ENCODE measurements around the gene RAB11FIP4. TPM values are rescaled to one million over a fixed set of nuclear protein-coding genes. Genes with fewer than 3 reads are reported as not detected.

RAB11FIP4 gene
- total RNA-seq, 1 experiment from 2014 or later, result 2.8 TPM

DNA sequence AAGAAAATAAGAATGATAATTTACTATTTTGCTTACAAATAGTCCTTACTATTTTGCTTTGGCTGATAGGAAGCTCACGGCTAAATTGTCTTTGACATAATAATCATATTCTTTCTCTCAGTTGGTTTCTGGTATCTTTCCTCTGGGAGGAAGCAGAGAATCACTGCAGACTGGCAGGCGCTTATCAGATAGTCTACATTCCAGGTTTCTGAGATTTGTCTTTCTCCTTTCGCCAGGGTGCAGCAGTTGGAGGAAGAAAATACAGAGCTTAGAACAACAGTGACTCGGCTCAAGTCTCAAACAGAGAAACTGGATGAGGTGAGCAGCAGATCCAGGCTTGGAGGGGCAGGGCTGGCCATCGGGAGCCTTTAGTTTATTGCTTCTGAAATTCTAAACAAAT is 136.1 kb downstream of the RAB11FIP4 start:
- H3K36me3 Mint-ChIP-seq (ENCODE audit: insufficient read depth, unreplicated experiment), result peaks cover 9% of the 10 kb centered on the region
- H3K4me3 Mint-ChIP-seq (ENCODE audit: unreplicated experiment), result no peak overlapping the region
- no peak for TF ChIP-seq CTCF (IDR thresholded peaks at IDR 0.05; ENCODE audit: unreplicated experiment)
- DNase-seq (ENCODE audit: unreplicated experiment), result no peak
- no peaks in the 10 kb centered on the region for H3K27me3 Mint-ChIP-seq (ENCODE audit: insufficient read depth, unreplicated experiment)
- no peak overlapping the region for H3K27ac Mint-ChIP-seq (ENCODE audit: low read depth, unreplicated experiment)
- ChIA-PET POLR2A (no interaction called here), CTCF (interaction anchor here (0.6 to 4.3 kb wide), 9 partner anchors 7 to 314 kb away, joined by 3 to 21 read pairs (median 4); no protein-coding TSS in a partner anchor)
- no peaks in the 10 kb centered on the region for H3K4me1 Mint-ChIP-seq (ENCODE audit: insufficient read depth, unreplicated experiment)
- intact Hi-C loops (cut with micrococcal nuclease), result no loop called here
- BruUV-seq (replicated peaks), result no TSS peak
- no peaks in the 10 kb centered on the region for H3K9me3 Mint-ChIP-seq (ENCODE audit: unreplicated experiment)

DNA sequence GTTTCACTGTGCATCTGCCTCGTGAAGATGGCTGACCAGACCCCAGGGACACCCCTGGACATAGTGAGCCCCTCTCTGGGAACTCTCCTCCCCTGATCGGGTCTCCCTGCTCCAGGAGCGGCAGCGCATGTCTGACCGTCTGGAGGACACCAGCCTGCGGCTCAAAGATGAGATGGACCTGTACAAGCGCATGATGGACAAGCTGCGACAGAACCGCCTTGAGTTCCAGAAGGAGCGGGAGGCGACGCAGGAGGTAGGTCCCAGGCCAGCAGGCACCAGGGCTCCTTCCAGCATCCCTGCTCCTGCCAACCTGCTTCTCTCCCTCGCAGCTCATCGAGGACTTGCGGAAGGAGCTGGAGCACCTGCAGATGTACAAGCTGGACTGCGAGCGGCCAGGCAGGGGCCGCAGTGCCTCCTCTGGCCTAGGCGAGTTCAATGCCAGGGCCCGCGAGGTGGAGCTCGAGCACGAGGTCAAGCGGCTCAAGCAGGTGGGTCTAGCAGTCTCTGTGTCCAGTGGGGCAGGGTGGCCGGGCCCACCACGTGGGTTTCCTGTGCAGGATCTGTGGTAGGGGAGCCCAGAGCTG is 136.9 kb downstream of the RAB11FIP4 start:
- no peak for TF ChIP-seq CTCF (IDR thresholded peaks at IDR 0.05; ENCODE audit: unreplicated experiment)
- Mint-ChIP-seq H3K9me3 (ENCODE audit: unreplicated experiment) (no peaks in the 10 kb centered on the region), H3K4me3 (ENCODE audit: unreplicated experiment) (no peak overlapping the region), H3K4me1 (ENCODE audit: insufficient read depth, unreplicated experiment) (peaks cover 8% of the 10 kb centered on the region), H3K27ac (ENCODE audit: low read depth, unreplicated experiment) (no peak overlapping the region), H3K36me3 (ENCODE audit: insufficient read depth, unreplicated experiment) (peaks cover 7% of the 10 kb centered on the region), H3K27me3 (ENCODE audit: insufficient read depth, unreplicated experiment) (no peaks in the 10 kb centered on the region)
- BruUV-seq (replicated peaks), result no TSS peak
- no peak for DNase-seq (ENCODE audit: unreplicated experiment)
- ChIA-PET CTCF (interaction anchor here (0.8 to 3.4 kb wide), 4 partner anchors 39 to 313 kb away, joined by 3 to 20 read pairs (median 8); no protein-coding TSS in a partner anchor), POLR2A (no interaction called here)
- intact Hi-C loops (cut with micrococcal nuclease), result no loop called here

DNA sequence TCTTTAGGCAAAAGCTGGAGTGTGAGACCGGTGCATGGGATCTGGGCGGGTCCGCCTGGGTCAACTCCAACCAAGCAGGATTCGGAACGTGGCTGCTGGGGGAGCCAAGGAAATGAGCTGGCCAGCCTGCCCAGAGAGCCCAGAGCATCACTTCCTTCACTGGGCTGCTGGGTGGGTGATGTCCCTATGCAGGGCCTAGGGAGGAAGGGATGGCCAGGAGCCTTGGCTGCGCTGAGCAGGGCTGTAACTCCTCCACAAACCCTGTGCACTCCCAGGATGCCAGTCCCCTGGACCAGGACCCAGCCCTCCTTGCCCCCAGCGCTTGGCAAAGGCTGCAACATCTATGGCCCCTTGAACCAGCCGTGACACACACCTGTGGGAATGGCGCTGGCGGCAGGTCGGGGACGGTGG is 138.4 kb downstream of the RAB11FIP4 start:
- Mint-ChIP-seq H3K9me3 (ENCODE audit: unreplicated experiment) (no peaks in the 10 kb centered on the region), H3K4me3 (ENCODE audit: unreplicated experiment) (no peak overlapping the region), H3K27ac (ENCODE audit: low read depth, unreplicated experiment) (no peak overlapping the region), H3K4me1 (ENCODE audit: insufficient read depth, unreplicated experiment) (peaks cover 10% of the 10 kb centered on the region), H3K27me3 (ENCODE audit: insufficient read depth, unreplicated experiment) (no peaks in the 10 kb centered on the region), H3K36me3 (ENCODE audit: insufficient read depth, unreplicated experiment) (no peaks in the 10 kb centered on the region)
- DNase-seq (ENCODE audit: unreplicated experiment), result no peak
- no TSS peak for BruUV-seq (replicated peaks)
- intact Hi-C loops (cut with micrococcal nuclease), result no loop called here
- TF ChIP-seq CTCF (IDR thresholded peaks at IDR 0.05; ENCODE audit: unreplicated experiment), result no peak
- ChIA-PET POLR2A (no interaction called here), CTCF (interaction anchor here (1.1 to 3.4 kb wide), 3 partner anchors 19 to 312 kb away, joined by 4 to 20 read pairs (median 7); no protein-coding TSS in a partner anchor)

DNA sequence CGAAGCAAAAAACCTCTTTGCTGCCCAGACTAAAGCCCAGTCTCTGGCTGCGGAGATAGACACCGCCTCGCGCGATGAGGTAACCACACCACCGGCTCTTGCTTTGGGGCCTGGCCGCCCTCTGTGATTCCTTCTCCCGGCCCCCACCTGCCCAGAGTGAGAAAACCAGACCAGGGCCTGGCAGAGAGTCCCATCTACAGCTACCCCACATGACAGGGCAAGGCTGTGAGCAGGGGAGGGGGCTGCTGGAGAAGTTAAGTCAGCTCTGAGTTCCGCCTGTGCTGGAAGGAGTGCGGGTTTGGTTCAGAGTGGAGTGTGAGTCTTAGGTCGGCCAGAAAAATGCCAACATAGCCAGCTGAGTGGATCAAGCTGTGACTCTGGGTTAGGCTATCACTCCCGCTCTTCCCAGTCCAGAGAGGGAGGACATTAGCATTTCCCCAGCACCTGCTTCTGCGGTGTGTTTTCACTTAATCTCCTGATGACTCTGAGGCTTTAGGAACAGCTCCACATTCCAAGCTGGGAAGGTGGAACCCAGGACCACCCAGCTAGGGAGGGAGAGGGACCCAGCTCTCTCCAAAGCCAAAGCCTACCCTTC is 139.0 kb downstream of the RAB11FIP4 start:
- no peaks in the 10 kb centered on the region for H3K36me3 Mint-ChIP-seq (ENCODE audit: insufficient read depth, unreplicated experiment)
- BruUV-seq (replicated peaks), result no TSS peak
- no peak overlapping the region for H3K4me3 Mint-ChIP-seq (ENCODE audit: unreplicated experiment)
- no peaks in the 10 kb centered on the region for H3K9me3 Mint-ChIP-seq (ENCODE audit: unreplicated experiment)
- intact Hi-C loops (cut with micrococcal nuclease), result no loop called here
- ChIA-PET CTCF (interaction anchor here (1.9 to 3.4 kb wide), 2 partner anchors 93 to 311 kb away, joined by 7 to 20 read pairs; no protein-coding TSS in a partner anchor), POLR2A (no interaction called here)
- TF ChIP-seq CTCF (IDR thresholded peaks at IDR 0.05; ENCODE audit: unreplicated experiment), result no peak
- no peak overlapping the region for H3K27ac Mint-ChIP-seq (ENCODE audit: low read depth, unreplicated experiment)
- H3K4me1 Mint-ChIP-seq (ENCODE audit: insufficient read depth, unreplicated experiment), result peaks cover 10% of the 10 kb centered on the region
- DNase-seq (ENCODE audit: unreplicated experiment), result no peak
- H3K27me3 Mint-ChIP-seq (ENCODE audit: insufficient read depth, unreplicated experiment), result no peaks in the 10 kb centered on the region

All from MCF 10A (cell line).